GM18517 (cell line): Measurements from ENCODE around the gene PACSIN2.
"Not testable (repeated sequence)": the region's sequence is repeated elsewhere in the genome, so short reads cannot be mapped to it uniquely, and the experiment has no call there.

Source experiments
- ATAC-seq: cut with Tn5 transposase; IDR thresholded peaks from one replicate; pipeline ENCODE4 v1.9.1; 2021; ENCODE audit warnings: mild to moderate bottlenecking, moderate library complexity; ENCODE audit not compliant: unreplicated experiment

PACSIN2 gene

GRCh38 chr22:42950281-42950680 lies 64.7 kb downstream of the PACSIN2 start:
- ATAC-seq, result no peak

- no peak for ATAC-seq
These were observed 65.8 kb downstream of the PACSIN2 start for GRCh38 chr22:42949159-42949558.

GRCh38 chr22:42948294-42948693 lies 66.7 kb downstream of the PACSIN2 start:
- no peak for ATAC-seq

GRCh38 chr22:42947211-42947990 lies 67.5 kb downstream of the PACSIN2 start:
- no peak for ATAC-seq

GRCh38 chr22:42946546-42947198 lies 68.3 kb downstream of the PACSIN2 start:
- no peak for ATAC-seq

- no peak for ATAC-seq
These were observed 69.2 kb downstream of the PACSIN2 start for GRCh38 chr22:42945736-42946135.

- ATAC-seq, result no peak
These were observed 69.9 kb downstream of the PACSIN2 start for GRCh38 chr22:42945027-42945426.

- no peak for ATAC-seq
These were observed 70.5 kb downstream of the PACSIN2 start for GRCh38 chr22:42944409-42944808.

GRCh38 chr22:42943981-42944380 lies 71.0 kb downstream of the PACSIN2 start:
- ATAC-seq, result no peak

GRCh38 chr22:42942351-42942750 lies 72.6 kb downstream of the PACSIN2 start:
- no peak for ATAC-seq

GRCh38 chr22:42939941-42940653 lies 74.9 kb downstream of the PACSIN2 start:
- no peak for ATAC-seq

- ATAC-seq, result no peak
These were observed 75.5 kb downstream of the PACSIN2 start for GRCh38 chr22:42939451-42939881.

GRCh38 chr22:42938976-42939375 lies 76.0 kb downstream of the PACSIN2 start:
- ATAC-seq, result no peak

GRCh38 chr22:42938449-42938848 lies 76.5 kb downstream of the PACSIN2 start:
- no peak for ATAC-seq

- no peak for ATAC-seq
These were observed 77.6 kb downstream of the PACSIN2 start for GRCh38 chr22:42937164-42937843.

GRCh38 chr22:42936680-42937079 lies 78.3 kb downstream of the PACSIN2 start:
- not testable (repeated sequence) for ATAC-seq

- ATAC-seq, result no peak
These were observed 80.6 kb downstream of the PACSIN2 start for GRCh38 chr22:42934338-42934737.

- ATAC-seq, result peak; percentile 50
These were observed 81.4 kb downstream of the PACSIN2 start for GRCh38 chr22:42933485-42934091.

- no peak for ATAC-seq
These were observed 82.0 kb downstream of the PACSIN2 start for GRCh38 chr22:42932857-42933484.

GRCh38 chr22:42932197-42932519 lies 82.8 kb downstream of the PACSIN2 start:
- no peak for ATAC-seq
